Transverse colon (tissue), 4 donors: Measurements from ENCODE around the gene GALNT12. TPM values are rescaled to one million over a fixed set of nuclear protein-coding genes. Genes with fewer than 3 reads are reported as not detected.

Experiments used
- DNase-seq: peaks from one replicate; pipeline ENCODE4 v3.0.0-alpha.2; 2019
- H3K27ac ChIP-seq, 4 donors: fragments of 200-600 bp; sonication (generic); 2 replicates each; pipeline ENCODE4 v1.5.1; 2016 to 2018; ENCODE audit warnings: inconsistent platforms in 4 of 4
- H3K27me3 ChIP-seq: fragments of 200-600 bp; sonication (generic); 2 replicates; pipeline ENCODE4 v1.5.1; 2017; ENCODE audit warnings: inconsistent platforms
- H3K36me3 ChIP-seq, 4 donors: fragments of 200-600 bp; sonication (generic); 2 replicates each; pipeline ENCODE4 v1.5.1; 2017 to 2019; ENCODE audit warnings: inconsistent platforms in 4 of 4
- H3K4me1 ChIP-seq, 4 donors: fragments of 200-600 bp; sonication (generic); 2 replicates each; pipeline ENCODE4 v1.5.1; 2017 to 2020; ENCODE audit warnings: inconsistent platforms in 4 of 4
- H3K4me3 ChIP-seq, 4 donors: fragments of 200-600 bp; sonication (generic); 1 replicate in 1 of 4; 2 replicates in 3 of 4; pipeline versions ENCODE4 v1.5.1 to v1.6.1; 2017 to 2019; ENCODE audit warnings: inconsistent platforms in 4 of 4
- H3K9me3 ChIP-seq, 2 donors: fragments of 200-600 bp; sonication (generic); 2 replicates each; pipeline ENCODE4 v1.5.1; 2017 to 2019; ENCODE audit warnings: inconsistent platforms in 2 of 2
- CTCF ChIP-seq, 5 experiments: fragments of 200-600 bp in 3 of 5; fragments of 450-650 bp in 2 of 5; sonication (generic) in 3 of 5; IDR thresholded peaks; 1 replicate in 2 of 5; 2 replicates in 3 of 5; pipeline ENCODE4 v1.5.1; 2016 to 2017; ENCODE audit warnings: antibody characterized with exemption in 5 of 5, inconsistent platforms in 3 of 5, mild to moderate bottlenecking in 2 of 5, moderate library complexity in 1 of 5
- EP300 ChIP-seq: sonication (generic); formaldehyde crosslinking; IDR thresholded peaks from one replicate; pipeline ENCODE4 v1.6.1; 2017; ENCODE audit warnings: antibody characterized with exemption, low read depth
- POLR2A ChIP-seq: fragments of 450-650 bp; IDR thresholded peaks from one replicate; pipeline ENCODE4 v1.6.1; 2016; ENCODE audit warnings: antibody characterized with exemption, mild to moderate bottlenecking, moderate library complexity
- POLR2AphosphoS5 ChIP-seq, 3 donors: sonication (generic); formaldehyde crosslinking; IDR thresholded peaks; one replicate each; pipeline ENCODE4 v1.6.1; 2016; ENCODE audit warnings: antibody characterized with exemption in 3 of 3
- WGBS, 2 donors: methylation state at CpG; one replicate each; pipeline ENCODE4 v1.1.5; 2018; ENCODE audit warnings: low coverage in 1 of 2; 5-methylcytosine and 5-hydroxymethylcytosine counted together
- in situ Hi-C, 4 donors: fragments of 200-750 bp; cut with MboI; loops; one replicate each; pipeline versions ENCODE4 v1.15.0 to v1.15.1; 2017; ENCODE audit warnings: low sequenced_read_pairs in 3 of 4, low pct_ligation_motif_present in 1 of 4, low pct_unique_long_range_greater_than_20kb in 1 of 4
- intact Hi-C: fragments of 100-400 bp; cut with DNase I; formaldehyde crosslinking; loops from one replicate; pipeline ENCODE4 v1.15.1; 2023; ENCODE audit warnings: low total_unique reads
- total RNA-seq, 4 donors: library from RNA; depleted of rRNA; stranded (reverse); fragments of >200 nt; gene quantifications; one replicate each; pipeline ENCODE4 v1.1.0, GENCODE V29; 2016

Gene GALNT12
- total RNA-seq, 4 donors from 2014 or later = 79.7 to 174 (median 120) TPM

- WGBS, 2 donors = 90 to 93% methylated on average over 5 to 7 of the region's 7 CpGs
- no peak overlapping the region for H3K4me3 ChIP-seq
- no peaks in the 10 kb centered on the region for H3K27me3 ChIP-seq
- no peak for TF ChIP-seq CTCF (IDR thresholded peaks at IDR 0.05)
- no peak for TF ChIP-seq POLR2AphosphoS5 (IDR thresholded peaks at IDR 0.05)
- TF ChIP-seq EP300 = no peak
- TF ChIP-seq POLR2A = no peak
- no peaks in the 10 kb centered on the region for H3K4me1 ChIP-seq
- intact Hi-C loops (no loop called here), in situ Hi-C loops (no loop called here)
- DNase-seq = no peak
- H3K9me3 ChIP-seq = no peaks in the 10 kb centered on the region
- H3K36me3 ChIP-seq = peaks cover 0 to 13% (median 3%) of the 10 kb centered on the region in 4 donors
- no peak overlapping the region for H3K27ac ChIP-seq
Observed at GRCh38 chr9:98842510-98842909, 35.0 kb downstream of the GALNT12 start.

GRCh38 chr9:98846081-98846480 is 38.6 kb downstream of the GALNT12 start:
- Histone ChIP-seq H3K27ac (no peak overlapping the region), H3K9me3 (no peaks in the 10 kb centered on the region), H3K4me1 (peaks cover 0 to 18% (median 9%) of the 10 kb centered on the region in 4 donors), H3K36me3 (peaks cover 0 to 7% (median 3%) of the 10 kb centered on the region in 4 donors), H3K27me3 (no peaks in the 10 kb centered on the region), H3K4me3 (no peak overlapping the region)
- intact Hi-C loops = loop anchor here (2.0 kb wide), 1 partner anchor 297 kb away; no protein-coding TSS in a partner anchor
- in situ Hi-C loops = no loop called here
- no peak for DNase-seq
- 83 to 95% methylated on average over 1 to 5 of the region's 5 CpGs for WGBS, 2 donors
- TF ChIP-seq POLR2AphosphoS5 (IDR thresholded peaks at IDR 0.05) (no peak), CTCF (IDR thresholded peaks at IDR 0.05) (no peak), POLR2A (no peak), EP300 (no peak)

- WGBS, 2 donors = 84 to 92% methylated on average over 2 of the region's 2 CpGs
- peaks cover 0 to 18% (median 11%) of the 10 kb centered on the region in 4 donors for H3K4me1 ChIP-seq
- H3K36me3 ChIP-seq = peaks cover 0 to 7% (median 3%) of the 10 kb centered on the region in 4 donors
- no peak overlapping the region for H3K4me3 ChIP-seq
- intact Hi-C loops = loop anchor here (2.0 kb wide), 1 partner anchor 296 kb away; no protein-coding TSS in a partner anchor
- H3K27me3 ChIP-seq = no peaks in the 10 kb centered on the region
- DNase-seq = no peak
- in situ Hi-C loops = no loop called here
- TF ChIP-seq CTCF (IDR thresholded peaks at IDR 0.05) = no peak
- no peak for TF ChIP-seq POLR2AphosphoS5 (IDR thresholded peaks at IDR 0.05)
- no peak for TF ChIP-seq POLR2A
- no peak for TF ChIP-seq EP300
- H3K27ac ChIP-seq = no peak overlapping the region
- no peaks in the 10 kb centered on the region for H3K9me3 ChIP-seq
Observed at GRCh38 chr9:98846879-98847278, 39.4 kb downstream of the GALNT12 start.

DNA sequence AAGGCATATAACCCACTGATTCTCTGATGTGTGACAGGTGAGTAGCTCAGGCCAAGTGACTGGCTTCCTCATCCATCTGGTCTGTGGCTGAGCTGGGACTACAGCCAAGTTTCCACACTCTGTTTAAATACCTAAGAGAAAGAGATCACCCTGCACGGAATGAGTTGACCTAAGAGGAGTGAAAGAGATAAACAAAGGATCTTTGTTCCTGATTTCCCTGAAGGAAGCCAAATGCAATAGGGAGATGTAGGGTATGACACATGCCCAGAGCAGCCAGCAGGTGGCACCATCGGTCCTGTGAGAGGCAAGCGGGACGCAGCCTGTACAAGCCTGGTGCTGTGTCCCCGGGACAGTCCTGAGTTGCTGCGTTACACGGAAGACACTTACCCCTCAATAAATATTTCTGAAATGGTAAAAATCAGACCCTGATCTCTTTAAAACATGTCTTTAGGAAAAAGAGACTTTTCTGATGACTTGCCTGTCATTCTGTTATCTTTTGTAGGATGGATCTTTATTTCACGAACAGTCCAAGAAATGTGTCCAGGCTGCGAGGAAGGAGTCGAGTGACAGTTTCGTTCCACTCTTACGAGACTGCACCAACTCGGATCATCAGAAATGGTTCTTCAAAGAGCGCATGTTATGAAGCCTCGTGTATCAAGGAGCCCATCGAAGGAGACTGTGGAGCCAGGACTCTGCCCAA is 41.1 kb downstream of the GALNT12 start:
- DNase-seq = peak; percentile 93
- Histone ChIP-seq H3K4me3 (no peak overlapping the region), H3K27ac (peak overlapping the region; percentile 66 to 72 (median 69)), H3K4me1 (peaks cover 0 to 18% (median 12%) of the 10 kb centered on the region in 4 donors), H3K36me3 (peaks cover 0 to 7% (median 0%) of the 10 kb centered on the region in 4 donors), H3K9me3 (no peaks in the 10 kb centered on the region), H3K27me3 (no peaks in the 10 kb centered on the region)
- in situ Hi-C loops = no loop called here
- TF ChIP-seq CTCF (IDR thresholded peaks at IDR 0.05) (peak; percentile 88 to 91 (median 90)), EP300 (no peak), POLR2A (no peak), POLR2AphosphoS5 (IDR thresholded peaks at IDR 0.05) (peak in 2 of 3 donors; percentile 60 to 66)
- WGBS, 2 donors = 33 to 44% methylated on average over 7 to 16 of the region's 16 CpGs
- intact Hi-C loops = no loop called here
